BLaER1 (cell line): Measurements from ENCODE around the gene STK40.

ENCODE experiments used
- H3K27ac ChIP-seq: shearing (Covaris generic); formaldehyde crosslinking; 2 replicates; pipeline ENCODE4 v1.8.1; 2022
- H3K27me3 ChIP-seq: shearing (Covaris generic); formaldehyde crosslinking; 2 replicates; pipeline ENCODE4 v1.8.1; 2022
- H3K36me3 ChIP-seq: shearing (Covaris generic); formaldehyde crosslinking; 2 replicates; pipeline ENCODE4 v1.8.1; 2022
- H3K4me1 ChIP-seq: shearing (Covaris generic); formaldehyde crosslinking; 2 replicates; pipeline ENCODE4 v1.8.1; 2022
- H3K4me2 ChIP-seq: shearing (Covaris generic); formaldehyde crosslinking; 2 replicates; pipeline ENCODE4 v1.8.1; 2022
- H3K4me3 ChIP-seq: shearing (Covaris generic); formaldehyde crosslinking; 2 replicates; pipeline ENCODE4 v1.8.1; 2022
- H3K9ac ChIP-seq: shearing (Covaris generic); formaldehyde crosslinking; 2 replicates; pipeline ENCODE4 v1.8.1; 2022
- H3K9me3 ChIP-seq: shearing (Covaris generic); formaldehyde crosslinking; 2 replicates; pipeline ENCODE4 v1.8.1; 2022
- H4K20me1 ChIP-seq: shearing (Covaris generic); formaldehyde crosslinking; 2 replicates; pipeline ENCODE4 v1.8.1; 2022
- Cebpa-rat ChIP-seq: shearing (Covaris generic); IDR thresholded peaks from 2 replicates; pipeline ENCODE4 v1.8.1; 2022

Gene STK40

DNA sequence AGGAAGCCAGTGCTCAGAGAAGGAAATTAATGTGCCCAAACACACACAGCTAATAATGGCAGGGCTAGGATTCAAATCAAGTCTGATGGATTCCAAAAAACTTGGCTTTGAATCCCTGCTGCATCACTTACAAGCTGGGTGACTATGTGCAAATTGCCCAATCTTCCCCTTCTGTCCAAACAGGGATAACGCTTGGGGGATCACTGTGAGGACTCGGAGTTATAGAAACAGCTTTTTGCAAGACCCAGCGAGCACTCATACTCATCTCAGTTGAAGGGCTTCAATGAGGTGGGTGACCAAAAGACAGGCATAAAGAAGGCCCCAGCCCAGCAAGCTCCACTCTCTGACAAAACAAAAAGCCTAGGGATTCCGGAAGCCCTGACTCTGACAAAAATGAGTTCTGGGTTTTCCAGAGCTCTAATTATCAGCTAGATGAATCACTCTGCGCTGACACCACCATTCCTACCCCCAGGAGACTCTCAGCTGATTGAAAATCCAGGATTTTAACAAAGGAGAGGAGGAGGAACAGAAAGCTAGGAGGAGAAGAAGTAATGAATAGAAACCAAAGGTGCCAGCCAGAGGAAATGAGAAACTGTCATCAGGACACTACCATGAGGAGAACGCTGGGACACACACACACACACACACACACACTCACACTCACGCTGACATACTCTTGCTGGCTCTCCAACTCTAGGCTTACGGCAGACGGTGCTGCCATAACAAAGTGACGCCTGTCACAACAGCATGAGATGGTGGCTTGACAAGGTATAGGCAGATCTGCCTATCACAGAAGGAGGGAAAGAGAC is 1.6 kb upstream of the STK40 start:
- H3K27ac ChIP-seq, result peak overlapping the region; percentile 76
- peaks cover 29% of the 10 kb centered on the region for H4K20me1 ChIP-seq
- no peaks in the 10 kb centered on the region for H3K27me3 ChIP-seq
- peaks cover 30% of the 10 kb centered on the region for H3K36me3 ChIP-seq
- H3K9ac ChIP-seq, result peak overlapping the region; percentile 72
- H3K9me3 ChIP-seq, result no peaks in the 10 kb centered on the region
- TF ChIP-seq Cebpa-rat, result no peak
- H3K4me2 ChIP-seq, result peak overlapping the region; percentile 91
- H3K4me1 ChIP-seq, result peaks cover 61% of the 10 kb centered on the region
- no peak overlapping the region for H3K4me3 ChIP-seq

DNA sequence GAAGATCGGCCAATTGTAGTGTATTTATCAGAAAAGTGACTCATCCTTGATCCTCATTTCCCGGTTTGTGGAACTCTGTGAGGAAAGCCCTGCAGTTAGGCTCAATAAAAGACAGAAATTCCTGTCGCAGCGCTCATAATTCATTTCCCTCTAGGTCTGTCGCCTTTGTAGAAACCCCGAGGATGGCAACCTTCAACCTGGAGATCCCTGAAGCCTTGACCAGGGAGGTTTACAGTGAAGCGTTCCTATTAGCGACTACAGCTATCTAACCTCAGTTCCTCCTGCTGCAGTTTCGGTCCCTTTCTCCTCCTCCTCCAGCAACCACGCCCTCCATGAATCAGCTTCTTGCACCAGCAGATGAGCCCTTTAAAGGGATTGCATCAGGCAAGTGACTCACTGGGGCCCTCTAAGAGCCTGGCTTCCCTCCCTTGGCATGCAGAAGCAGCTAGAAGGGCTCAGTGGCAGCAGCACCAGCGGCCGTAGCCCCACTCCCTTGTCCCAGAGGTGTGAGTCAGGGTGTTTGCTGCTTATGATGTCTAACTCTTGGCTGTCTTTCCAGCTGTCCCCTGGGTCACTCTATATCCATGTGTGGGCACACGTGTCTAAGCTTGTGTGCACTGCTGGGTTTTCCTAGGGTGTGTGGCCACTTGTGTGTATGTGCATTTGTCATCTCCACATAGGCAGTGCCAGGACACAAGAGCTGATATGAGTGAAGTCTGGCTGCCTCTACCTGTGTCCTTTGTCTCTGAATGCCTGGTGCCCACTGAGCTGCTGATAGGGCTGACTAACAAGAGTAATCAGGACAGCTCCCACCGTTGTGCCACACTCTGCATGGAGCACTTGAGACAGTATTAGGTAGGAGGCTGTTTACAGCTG is 779 bp upstream of the STK40 start:
- H3K4me3 ChIP-seq, result peak overlapping the region; percentile 65
- H3K27me3 ChIP-seq, result no peaks in the 10 kb centered on the region
- peak overlapping the region; percentile 91 for H3K4me2 ChIP-seq
- H3K9ac ChIP-seq, result peak overlapping the region; percentile 72
- peak; percentile 87 for TF ChIP-seq Cebpa-rat
- peaks cover 37% of the 10 kb centered on the region for H4K20me1 ChIP-seq
- H3K4me1 ChIP-seq, result peaks cover 60% of the 10 kb centered on the region
- peak overlapping the region; percentile 76 for H3K27ac ChIP-seq
- H3K9me3 ChIP-seq, result no peaks in the 10 kb centered on the region
- peaks cover 21% of the 10 kb centered on the region for H3K36me3 ChIP-seq

DNA sequence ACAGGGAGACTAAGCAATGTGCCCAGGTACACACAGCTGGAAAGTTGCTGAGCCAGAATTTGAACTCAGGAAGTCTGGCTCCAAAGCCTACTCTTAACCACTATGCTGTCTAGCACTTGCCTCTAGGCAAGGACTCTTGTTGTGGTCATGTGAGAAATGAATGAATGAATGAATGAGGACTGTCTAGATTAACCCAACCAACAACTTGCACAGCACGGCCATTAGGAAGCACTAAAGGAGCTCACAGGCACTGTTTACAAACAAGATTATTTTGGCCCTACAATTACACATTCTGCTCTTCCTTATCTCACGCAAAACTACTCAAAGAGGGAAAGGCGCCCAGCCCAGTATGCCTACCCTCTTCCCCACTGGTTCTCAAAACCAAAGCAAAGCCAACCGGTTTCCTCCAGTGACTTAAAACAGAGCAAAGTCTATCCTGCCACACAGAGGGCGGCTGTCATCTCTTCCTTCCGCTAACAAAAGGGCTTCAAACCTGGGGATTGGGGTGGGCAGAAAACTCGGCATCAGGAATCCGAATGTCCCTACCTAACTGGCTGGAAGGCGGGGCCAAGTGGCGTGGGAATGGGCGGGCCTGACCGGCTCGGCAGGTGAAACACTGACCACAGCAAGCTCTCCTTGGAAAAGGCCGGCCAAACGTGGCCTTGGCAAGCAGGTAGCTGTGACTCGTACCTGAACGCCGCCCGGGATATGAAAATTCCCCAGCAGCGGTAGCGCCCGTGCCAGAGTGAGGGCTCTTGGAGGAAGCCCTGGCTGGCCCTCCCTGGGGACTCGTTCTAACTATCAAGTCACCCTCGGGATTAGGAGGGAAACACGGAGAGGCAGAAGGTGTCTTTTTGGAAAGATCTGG is 948 bp downstream of the STK40 start:
- H3K4me3 ChIP-seq, result peak overlapping the region; percentile 85
- H3K9me3 ChIP-seq, result no peaks in the 10 kb centered on the region
- peak overlapping the region; percentile 78 for H3K27ac ChIP-seq
- no peaks in the 10 kb centered on the region for H3K27me3 ChIP-seq
- H3K36me3 ChIP-seq, result peaks cover 5% of the 10 kb centered on the region; the same call in 1 of the 2 replicates
- H3K4me2 ChIP-seq, result peak overlapping the region; percentile 99
- no peak for TF ChIP-seq Cebpa-rat
- H3K4me1 ChIP-seq, result peaks cover 44% of the 10 kb centered on the region
- peak overlapping the region; percentile 87 for H3K9ac ChIP-seq
- H4K20me1 ChIP-seq, result peaks cover 54% of the 10 kb centered on the region

DNA sequence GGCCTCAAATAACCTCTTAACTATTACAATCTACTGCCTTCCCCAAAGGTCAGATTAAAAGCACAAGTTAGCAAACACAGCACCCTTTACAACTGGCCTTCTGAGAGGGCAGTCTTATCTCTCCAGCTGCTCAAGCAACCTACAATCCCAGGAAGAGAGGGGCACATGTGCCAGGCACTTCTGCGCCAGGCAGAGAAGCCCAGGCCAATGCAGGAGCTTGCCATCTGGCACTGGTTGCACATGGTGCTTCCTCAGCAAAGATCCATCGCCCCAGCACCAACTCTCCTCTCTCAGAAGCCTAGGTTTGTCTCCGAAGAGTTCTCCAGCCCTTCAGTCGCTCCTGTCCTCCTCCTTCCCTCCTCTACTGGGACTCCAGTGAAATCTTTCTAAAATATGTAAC is 2.5 kb downstream of the STK40 start:
- no peak overlapping the region; the same call in 1 of the 2 replicates for H3K4me2 ChIP-seq
- H3K27me3 ChIP-seq, result no peaks in the 10 kb centered on the region
- no peak overlapping the region for H3K9ac ChIP-seq
- peaks cover 7% of the 10 kb centered on the region for H3K36me3 ChIP-seq
- H3K27ac ChIP-seq, result no peak overlapping the region
- H4K20me1 ChIP-seq, result peaks cover 67% of the 10 kb centered on the region
- H3K9me3 ChIP-seq, result no peaks in the 10 kb centered on the region
- H3K4me1 ChIP-seq, result peaks cover 54% of the 10 kb centered on the region
- no peak overlapping the region for H3K4me3 ChIP-seq
- no peak for TF ChIP-seq Cebpa-rat

DNA sequence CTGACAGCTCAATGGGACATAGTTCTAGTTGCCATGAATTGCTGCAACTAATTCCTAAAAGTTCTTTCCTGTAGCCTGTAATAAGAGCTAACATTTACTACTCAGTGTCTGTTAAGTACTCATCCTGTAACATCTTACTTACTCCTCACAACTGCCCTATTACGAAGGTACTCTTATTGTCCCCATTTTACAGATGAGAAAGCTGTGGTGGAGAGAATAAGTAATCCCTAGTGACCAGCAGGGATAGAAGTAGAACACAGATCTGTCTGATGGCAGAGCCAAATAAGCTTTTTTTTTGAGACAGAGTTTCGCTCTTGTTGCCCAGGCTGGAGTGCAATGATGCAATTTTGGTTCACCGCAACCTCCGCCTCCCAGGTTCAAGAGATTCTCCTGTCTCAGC is 3.1 kb downstream of the STK40 start:
- Histone ChIP-seq H3K27me3 (no peaks in the 10 kb centered on the region), H3K27ac (no peak overlapping the region), H3K4me1 (peaks cover 56% of the 10 kb centered on the region), H3K36me3 (peaks cover 8% of the 10 kb centered on the region), H3K4me3 (no peak overlapping the region), H3K9me3 (no peaks in the 10 kb centered on the region), H3K4me2 (no peak overlapping the region), H3K9ac (no peak overlapping the region; the same call in 1 of the 2 replicates), H4K20me1 (peaks cover 67% of the 10 kb centered on the region)
- TF ChIP-seq Cebpa-rat, result no peak

DNA sequence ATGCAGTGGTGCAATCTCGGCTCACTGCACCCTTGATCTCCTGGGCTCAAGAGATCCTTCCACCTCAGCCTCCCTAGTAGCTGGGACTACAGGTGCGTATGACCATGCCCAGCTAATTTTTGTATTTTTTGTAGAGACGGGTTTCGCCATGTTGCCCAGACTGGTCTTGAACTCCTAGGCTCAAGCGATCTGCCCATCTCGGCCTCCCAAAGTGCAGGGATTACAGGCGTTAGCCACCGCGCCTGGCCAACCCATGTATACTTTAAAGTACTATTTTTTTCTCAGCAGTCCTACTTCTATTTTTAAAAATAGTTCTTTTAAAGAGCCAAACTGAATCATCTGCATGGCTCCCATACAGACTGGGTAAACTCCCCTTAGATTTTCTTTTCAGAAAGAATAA is 3.5 kb downstream of the STK40 start:
- no peak for TF ChIP-seq Cebpa-rat
- Histone ChIP-seq H3K36me3 (peaks cover 10% of the 10 kb centered on the region), H3K9me3 (no peaks in the 10 kb centered on the region), H3K4me3 (no peak overlapping the region), H3K27ac (no peak overlapping the region), H3K4me1 (peaks cover 54% of the 10 kb centered on the region), H4K20me1 (peaks cover 67% of the 10 kb centered on the region), H3K9ac (no peak overlapping the region; the same call in 1 of the 2 replicates), H3K27me3 (no peaks in the 10 kb centered on the region), H3K4me2 (no peak overlapping the region)

DNA sequence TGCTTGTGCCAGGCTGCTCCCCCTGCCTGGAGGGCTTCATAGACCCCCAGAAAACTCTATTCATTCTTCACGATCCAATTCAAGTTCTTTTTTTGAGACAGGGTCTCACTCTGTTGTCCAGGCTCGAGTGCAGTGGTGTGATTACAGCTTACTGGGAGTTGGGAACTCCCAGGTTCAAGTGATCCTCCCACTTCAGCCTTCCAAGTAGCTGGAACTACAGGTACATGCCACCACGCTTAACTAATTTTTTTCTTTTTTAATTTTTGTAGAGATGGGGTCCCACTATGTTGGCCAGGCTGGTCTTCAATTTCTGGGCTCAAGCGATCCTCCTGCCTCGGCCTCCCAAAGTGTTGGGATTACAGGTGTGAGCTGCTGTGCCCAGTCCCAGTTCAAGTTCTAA is 4.3 kb downstream of the STK40 start:
- no peak overlapping the region for H3K9ac ChIP-seq
- no peaks in the 10 kb centered on the region for H3K27me3 ChIP-seq
- peaks cover 67% of the 10 kb centered on the region for H4K20me1 ChIP-seq
- H3K4me3 ChIP-seq, result no peak overlapping the region
- peaks cover 46% of the 10 kb centered on the region for H3K4me1 ChIP-seq
- no peak overlapping the region for H3K4me2 ChIP-seq
- H3K27ac ChIP-seq, result no peak overlapping the region
- no peaks in the 10 kb centered on the region for H3K9me3 ChIP-seq
- H3K36me3 ChIP-seq, result peaks cover 10% of the 10 kb centered on the region
- TF ChIP-seq Cebpa-rat, result no peak

DNA sequence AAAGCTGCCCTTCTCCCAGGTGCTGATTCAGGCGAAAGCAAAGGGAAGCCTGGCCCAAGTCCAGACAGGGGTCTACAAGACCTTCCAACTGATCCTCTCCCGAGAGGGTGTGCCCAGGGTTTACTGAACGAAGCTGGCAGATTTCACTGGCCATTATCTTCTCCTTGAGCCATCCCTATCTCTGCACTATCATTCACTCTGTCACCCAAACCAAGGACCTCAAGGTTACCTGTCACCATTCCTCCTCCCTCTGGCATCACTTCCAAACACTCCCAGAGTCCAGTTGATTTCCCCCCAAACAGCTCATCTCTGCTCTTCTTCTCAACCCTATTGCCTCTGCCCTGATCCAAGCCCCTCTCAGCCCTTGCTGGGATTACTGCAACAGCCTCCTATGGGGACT is 4.9 kb downstream of the STK40 start:
- no peaks in the 10 kb centered on the region for H3K27me3 ChIP-seq
- H3K9me3 ChIP-seq, result no peaks in the 10 kb centered on the region
- peaks cover 10% of the 10 kb centered on the region for H3K36me3 ChIP-seq
- TF ChIP-seq Cebpa-rat, result no peak
- H3K27ac ChIP-seq, result no peak overlapping the region
- peaks cover 47% of the 10 kb centered on the region for H3K4me1 ChIP-seq
- H3K9ac ChIP-seq, result 0 out of 2 replicates have a peak overlapping the region, but pooled peaks have one; percentile 2
- peaks cover 67% of the 10 kb centered on the region for H4K20me1 ChIP-seq
- H3K4me2 ChIP-seq, result no peak overlapping the region
- no peak overlapping the region for H3K4me3 ChIP-seq

DNA sequence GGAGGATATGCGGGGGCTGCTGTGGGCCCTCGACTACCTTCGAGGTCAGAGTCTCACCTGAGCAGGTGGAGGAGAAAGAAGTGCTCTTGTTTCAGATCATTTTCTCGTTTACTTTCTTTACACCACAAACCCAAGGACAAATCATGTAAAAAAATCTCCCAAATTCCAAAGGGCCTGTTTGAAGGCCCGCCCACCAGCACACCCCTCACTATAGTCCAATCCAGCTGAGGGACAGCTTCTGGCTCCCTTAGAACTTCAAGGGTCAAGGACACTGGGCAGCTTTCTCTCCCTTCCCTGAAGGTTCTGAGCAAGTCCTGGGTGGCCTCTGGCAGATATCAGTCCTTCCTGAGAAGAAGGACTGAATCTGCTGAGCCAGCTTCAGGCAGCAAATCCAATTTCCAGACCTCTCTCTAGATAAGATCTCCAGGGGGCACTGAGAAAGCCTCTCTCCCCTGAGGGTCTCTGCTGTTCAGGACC is 5.5 kb downstream of the STK40 start:
- H3K4me2 ChIP-seq, result no peak overlapping the region
- H3K4me3 ChIP-seq, result no peak overlapping the region
- H4K20me1 ChIP-seq, result peaks cover 68% of the 10 kb centered on the region
- H3K9me3 ChIP-seq, result no peaks in the 10 kb centered on the region
- H3K36me3 ChIP-seq, result peaks cover 10% of the 10 kb centered on the region
- peaks cover 53% of the 10 kb centered on the region for H3K4me1 ChIP-seq
- 0 out of 2 replicates have a peak overlapping the region, but pooled peaks have one; percentile 2 for H3K9ac ChIP-seq
- no peak for TF ChIP-seq Cebpa-rat
- no peaks in the 10 kb centered on the region for H3K27me3 ChIP-seq
- H3K27ac ChIP-seq, result no peak overlapping the region
